K562 (cell line): ENCODE results near the gene CMBL. TPM values are rescaled to one million over a fixed set of nuclear protein-coding genes. Genes with fewer than 3 reads are reported as not detected.

Experiments
- ARID3A ChIP-seq: IDR thresholded peaks from 2 replicates; pipeline ENCODE4 v1.6.1; 2012; ENCODE audit warnings: low read depth, low read length, improper control_type of control experiment, borderline replicate concordance
- CAMTA2 ChIP-seq: fragments of 250-450 bp; sonication (Bioruptor Pico); conservative IDR thresholded peaks from 2 replicates; pipeline ENCODE4 v1.5.1; 2022
- CBX2 ChIP-seq: fragments of 200-600 bp; sonication (generic); IDR thresholded peaks from one replicate; pipeline ENCODE4 v1.6.1; 2012; ENCODE audit warnings: mild to moderate bottlenecking, low read length, inconsistent platforms; ENCODE audit not compliant: insufficient read depth, poor library complexity, severe bottlenecking
- CTCF ChIP-seq, 3 experiments: IDR thresholded peaks in 2 of 3; conservative IDR thresholded peaks in 1 of 3; 2 replicates each; pipeline ENCODE4 v1.5.1; 2011 to 2012; ENCODE audit warnings: low read length in 3 of 3, mild to moderate bottlenecking in 3 of 3, control low read depth in 2 of 3, improper control_type of control experiment in 1 of 3, inconsistent platforms in 1 of 3, low read depth in 1 of 3, mixed read lengths in 1 of 3, moderate library complexity in 1 of 3; ENCODE audit not compliant: insufficient read depth in 2 of 3
- GMEB1 ChIP-seq: fragments of 250-450 bp; sonication (Bioruptor Pico); IDR thresholded peaks from 2 replicates; pipeline ENCODE4 v1.4.0; 2020; ENCODE audit warnings: mild to moderate bottlenecking
- GTF2A2 ChIP-seq: IDR thresholded peaks from 2 replicates; pipeline ENCODE4 v1.6.1; 2016; ENCODE audit warnings: mild to moderate bottlenecking, missing genetic modification characterization, missing compliant biosample characterization
- KAT8 ChIP-seq: fragments of 450-650 bp; IDR thresholded peaks from 2 replicates; pipeline ENCODE4 v1.6.1; 2016; ENCODE audit warnings: low read depth, mild to moderate bottlenecking
- KLF10 ChIP-seq: fragments of 250-450 bp; sonication (Bioruptor Pico); IDR thresholded peaks from 2 replicates; pipeline ENCODE4 v1.6.1; 2021; ENCODE audit warnings: matching md5 sums
- MXD1 ChIP-seq: fragments of 250-450 bp; sonication (Bioruptor Pico); IDR thresholded peaks from 2 replicates; pipeline ENCODE4 v1.8.0; 2021; ENCODE audit warnings: borderline replicate concordance, mild to moderate bottlenecking, moderate library complexity; ENCODE audit not compliant: poor library complexity, severe bottlenecking
- MYBL2 ChIP-seq, 2 experiments: fragments of 450-650 bp in 1 of 2; sonication (generic) in 1 of 2; formaldehyde crosslinking in 1 of 2; IDR thresholded peaks; 2 replicates each; pipeline versions ENCODE4 v1.6.1 to v1.8.1; 2017 to 2022; ENCODE audit warnings: borderline replicate concordance in 1 of 2, inconsistent platforms in 1 of 2, low read depth in 1 of 2, mild to moderate bottlenecking in 1 of 2, missing genetic modification reagents in 1 of 2, moderate library complexity in 1 of 2
- NR2F6 ChIP-seq: fragments of 450-650 bp; formaldehyde crosslinking; IDR thresholded peaks from 2 replicates; pipeline ENCODE4 v1.4.0; 2020; ENCODE audit warnings: mild to moderate bottlenecking
- NUFIP1 ChIP-seq: fragments of 450-650 bp; IDR thresholded peaks from 2 replicates; pipeline ENCODE4 v1.6.1; 2018; ENCODE audit not compliant: partially characterized antibody
- OTX1 ChIP-seq: fragments of 450-650 bp; formaldehyde crosslinking; IDR thresholded peaks from 2 replicates; pipeline ENCODE4 v1.4.0; 2022; ENCODE audit warnings: mild to moderate bottlenecking
- PML ChIP-seq: IDR thresholded peaks from 2 replicates; pipeline ENCODE4 v1.6.1; 2012; ENCODE audit warnings: low read length, inconsistent platforms
- POLR2AphosphoS2 ChIP-seq: IDR thresholded peaks from 2 replicates; pipeline ENCODE4 v1.6.1; 2012; ENCODE audit warnings: low read length, improper control_type of control experiment
- RFX5 ChIP-seq: IDR thresholded peaks from 2 replicates; pipeline ENCODE4 v1.6.1; 2011; ENCODE audit warnings: low read depth, mild to moderate bottlenecking, improper control_type of control experiment, low read length
- SIRT6 ChIP-seq: IDR thresholded peaks from one replicate; pipeline ENCODE4 v1.6.1; 2012; ENCODE audit warnings: low read depth, mild to moderate bottlenecking, control low read depth, inconsistent platforms, low read length, moderate library complexity
- SPI1 ChIP-seq: IDR thresholded peaks from 2 replicates; pipeline ENCODE4 v1.6.1; 2011; ENCODE audit warnings: low read depth, low read length, control low read depth, borderline replicate concordance
- U2AF1 ChIP-seq: fragments of 200-400 bp; formaldehyde crosslinking; optimal IDR thresholded peaks from 2 replicates; pipeline ENCODE3; 2017; ENCODE audit warnings: mild to moderate bottlenecking, low read depth, low read length, moderate library complexity
- YBX1 ChIP-seq: fragments of 450-650 bp; IDR thresholded peaks from 2 replicates; pipeline ENCODE4 v1.7.1; 2016; ENCODE audit warnings: mild to moderate bottlenecking
- ZNF124 ChIP-seq: sonication (generic); formaldehyde crosslinking; IDR thresholded peaks from 2 replicates; pipeline ENCODE4 v1.8.1; 2022; ENCODE audit warnings: missing genetic modification reagents
- ZNF644 ChIP-seq: fragments of 200-800 bp; sonication (Bioruptor generic); IDR thresholded peaks from 2 replicates; pipeline ENCODE4 v1.6.1; 2016; ENCODE audit warnings: low read depth, missing genetic modification characterization, missing compliant biosample characterization
- polyA plus RNA-seq, 8 experiments: library from polyadenylated mRNA; depleted of rRNA in 4 of 8; stranded (reverse) in 5 of 8; unstranded in 3 of 8; fragments of >200 nt; fragmentation: Nextera tagmentation in 2 of 8; fragmentation: Illumina TruSeq in 1 of 8; extraction: Ambion mirVana in 2 of 8; extraction: Trizol in 1 of 8; gene quantifications; 2 replicates each; pipeline versions ENCODE4 v1.2.1 to v1.2.3, GENCODE V29; 2011 to 2014; ENCODE audit warnings: inconsistent platforms in 1 of 8, missing spikeins in 1 of 8
- total RNA-seq, 7 experiments: library from RNA; depleted of rRNA in 6 of 7; stranded (reverse); fragments of >200 nt in 6 of 7; fragmentation: Illumina TruSeq in 2 of 7; extraction: Trizol in 2 of 7; gene quantifications; 2 replicates each; pipeline versions ENCODE4 v1.2.1 to v1.2.3, GENCODE V29; 2011 to 2021; ENCODE audit warnings: low replicate concordance in 1 of 7

CMBL gene
- total and polyA plus RNA-seq, 9 of the 15 experiments (the other 6 are each of a cell fraction or from before 2014, with no cell fraction given) = 22.6 to 192 (median 71.1) TPM

GRCh38 chr5:10307206-10308148 is at the start of gene CMBL (continued):
- no peak for TF ChIP-seq ZNF124 (CRISPR knock-in tag)
- TF ChIP-seq NR2F6 (CRISPR knock-in tag) = no peak
- no peak for TF ChIP-seq RFX5
- no peak for TF ChIP-seq ZNF644 (tag)
- no peak for TF ChIP-seq POLR2AphosphoS2
- TF ChIP-seq SPI1 = peak; percentile 62; the same call in 1 of the 2 replicates
- peak; percentile 80 for TF ChIP-seq GMEB1
- TF ChIP-seq U2AF1 = peak; percentile 54
- no peak for TF ChIP-seq ARID3A
- TF ChIP-seq SIRT6 = no peak
- no peak for TF ChIP-seq MYBL2 (IDR thresholded peaks at IDR 0.05; ENCODE audit: low read depth)
- TF ChIP-seq MYBL2 (CRISPR knock-in tag; IDR thresholded peaks at IDR 0.05; ENCODE audit: borderline replicate concordance) = no peak
- TF ChIP-seq GTF2A2 (tag) = no peak
- TF ChIP-seq MXD1 = no peak
- TF ChIP-seq CBX2 = no peak
- peak; percentile 61; the same call in 1 of the 2 replicates for TF ChIP-seq CAMTA2 (CRISPR knock-in tag)
- peak; percentile 90 for TF ChIP-seq NUFIP1
- 0 out of 6 replicates have a peak, but pooled peaks of 1 of the 3 experiments have one; percentile 1 for TF ChIP-seq CTCF (IDR thresholded peaks at IDR 0.05 in 2 of 3, conservative IDR thresholded peaks at IDR 0.05 in 1 of 3; ENCODE audit: insufficient read depth in 2 of 3, low read depth in 1 of 3, low read length in 3 of 3)
- no peak for TF ChIP-seq YBX1
- TF ChIP-seq KAT8 = no peak
- TF ChIP-seq PML = peak; percentile 55; the same call in 1 of the 2 replicates
- TF ChIP-seq OTX1 (CRISPR knock-in tag) = peak; percentile 74; the same call in 1 of the 2 replicates
- no peak for TF ChIP-seq KLF10
